ENCODE results near the gene HAAO.

HAAO gene

DNA sequence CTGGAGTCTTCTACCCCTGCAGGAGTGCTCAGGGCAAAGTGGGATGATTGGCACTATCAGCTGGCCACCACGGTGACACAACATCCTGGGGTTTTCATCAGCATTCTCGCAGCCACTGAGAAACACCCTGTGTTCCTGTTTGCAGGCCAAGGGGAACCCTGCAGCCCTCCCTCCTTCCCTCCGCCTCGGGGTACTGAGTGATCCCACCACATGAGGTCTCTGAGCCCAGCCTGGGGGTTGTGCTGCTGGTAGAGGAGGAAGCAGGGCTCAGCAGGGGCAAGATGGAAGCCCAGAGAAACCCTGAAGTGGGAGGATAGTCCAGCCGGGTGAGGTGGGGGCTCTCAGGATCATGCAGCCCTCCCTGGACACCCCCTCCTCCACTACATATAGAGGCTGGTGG is 28.3 kb downstream of the HAAO start, which contains the start of gene OXER1:
Gene OXER1 (minus strand): TSS at position 40 of the 400 bp plus-strand sequence. CDS start 73 bp downstream, outside the sequence.
- Histone ChIP-seq H3K9ac (ENCODE audit: low read length) (no peak within 1 kb of the TSS), H3K27ac (ENCODE audit: low read depth, low read length) (no peak within 1 kb of the TSS), H3K4ac (ENCODE audit: low read depth, low read length) (no peak within 1 kb of the TSS), H2BK120ac (ENCODE audit: low read depth, low read length) (no peak within 1 kb of the TSS), H2BK5ac (ENCODE audit: low read length) (no peak within 1 kb of the TSS), H3K4me2 (ENCODE audit: low read length) (no peak within 1 kb of the TSS), H4K5ac (ENCODE audit: low read length) (no peak within 1 kb of the TSS), H3K79me1 (ENCODE audit: low read length) (no peaks in the 10 kb centered on the region), H3K4me3 (ENCODE audit: low read length) (no peak within 1 kb of the TSS), H3K23ac (ENCODE audit: low read length) (no peak within 1 kb of the TSS), H2BK15ac (replicated peaks; ENCODE audit: low read depth) (no peak within 1 kb of the TSS), H3K36me3 (ENCODE audit: control insufficient read depth, insufficient read depth, low read length) (no peaks in the 10 kb centered on the region), H2AK5ac (ENCODE audit: low read length) (no peak within 1 kb of the TSS), H3K79me2 (ENCODE audit: control insufficient read depth, insufficient read depth, low read length) (no peaks in the 10 kb centered on the region), H3K4me1 (ENCODE audit: control insufficient read depth, low read depth, low read length) (no peaks in the 10 kb centered on the region), H3K27me3 (ENCODE audit: insufficient read depth, low read length, poor library complexity) (no peaks in the 10 kb centered on the region), H3K18ac (ENCODE audit: low read length) (no peak within 1 kb of the TSS), H3K56ac (ENCODE audit: low read length) (no peak within 1 kb of the TSS), H4K8ac (ENCODE audit: low read depth, low read length) (no peak within 1 kb of the TSS)
- WGBS (ENCODE audit: extremely low coverage, insufficient coverage, low lambda C conversion rate), result no CpG with 5 or more reads among the region's 5 CpGs
- no peak for DNase-seq

- WGBS (ENCODE audit: extremely low coverage, insufficient coverage, low lambda C conversion rate), result no CpG with 5 or more reads among the region's 45 CpGs
- no peak overlapping the region for H3K4ac ChIP-seq (ENCODE audit: low read depth, low read length)
Observed at GRCh38 chr2:42762823-42763804, 29.3 kb downstream of the HAAO start.

GRCh38 chr2:42762155-42762554 is 30.2 kb downstream of the HAAO start:
- H3K9ac ChIP-seq (ENCODE audit: low read length), result no peak overlapping the region
- no peak overlapping the region for H2BK5ac ChIP-seq (ENCODE audit: low read length)
- no peaks in the 10 kb centered on the region for H3K79me2 ChIP-seq (ENCODE audit: control insufficient read depth, insufficient read depth, low read length)
- no peak overlapping the region for H2AK5ac ChIP-seq (ENCODE audit: low read length)
- H3K4me3 ChIP-seq (ENCODE audit: low read length), result no peak overlapping the region
- H3K18ac ChIP-seq (ENCODE audit: low read length), result no peak overlapping the region
- H4K8ac ChIP-seq (ENCODE audit: low read depth, low read length), result no peak overlapping the region
- H3K79me1 ChIP-seq (ENCODE audit: low read length), result no peaks in the 10 kb centered on the region
- H2BK15ac ChIP-seq (replicated peaks; ENCODE audit: low read depth), result no peak overlapping the region
- no peaks in the 10 kb centered on the region for H3K36me3 ChIP-seq (ENCODE audit: control insufficient read depth, insufficient read depth, low read length)
- no CpG with 5 or more reads among the region's 5 CpGs for WGBS (ENCODE audit: extremely low coverage, insufficient coverage, low lambda C conversion rate)
- H3K27ac ChIP-seq (ENCODE audit: low read depth, low read length), result no peak overlapping the region
- no peak overlapping the region for H3K23ac ChIP-seq (ENCODE audit: low read length)
- H2BK120ac ChIP-seq (ENCODE audit: low read depth, low read length), result no peak overlapping the region
- no peak overlapping the region for H4K5ac ChIP-seq (ENCODE audit: low read length)
- no peak overlapping the region for H3K4ac ChIP-seq (ENCODE audit: low read depth, low read length)
- DNase-seq, result no peak
- H3K4me2 ChIP-seq (ENCODE audit: low read length), result no peak overlapping the region
- H3K27me3 ChIP-seq (ENCODE audit: insufficient read depth, low read length, poor library complexity), result no peaks in the 10 kb centered on the region
- H3K56ac ChIP-seq (ENCODE audit: low read length), result no peak overlapping the region
- H3K4me1 ChIP-seq (ENCODE audit: control insufficient read depth, low read depth, low read length), result no peaks in the 10 kb centered on the region

More at GRCh38 chr2:42762823-42763804, 29.3 kb downstream of the HAAO start:
- H4K5ac ChIP-seq (ENCODE audit: low read length), result no peak overlapping the region
- no peak overlapping the region for H3K23ac ChIP-seq (ENCODE audit: low read length)
- H3K27ac ChIP-seq (ENCODE audit: low read depth, low read length), result no peak overlapping the region
- H3K79me2 ChIP-seq (ENCODE audit: control insufficient read depth, insufficient read depth, low read length), result no peaks in the 10 kb centered on the region
- no peak overlapping the region for H3K9ac ChIP-seq (ENCODE audit: low read length)
- H3K79me1 ChIP-seq (ENCODE audit: low read length), result no peaks in the 10 kb centered on the region
- no peak for DNase-seq
- H3K4me3 ChIP-seq (ENCODE audit: low read length), result no peak overlapping the region
- H4K8ac ChIP-seq (ENCODE audit: low read depth, low read length), result no peak overlapping the region
- H3K4me1 ChIP-seq (ENCODE audit: control insufficient read depth, low read depth, low read length), result no peaks in the 10 kb centered on the region
- no peak overlapping the region for H2BK120ac ChIP-seq (ENCODE audit: low read depth, low read length)
- no peak overlapping the region for H2BK5ac ChIP-seq (ENCODE audit: low read length)
- H2BK15ac ChIP-seq (replicated peaks; ENCODE audit: low read depth), result no peak overlapping the region
- H2AK5ac ChIP-seq (ENCODE audit: low read length), result no peak overlapping the region
- H3K56ac ChIP-seq (ENCODE audit: low read length), result no peak overlapping the region
- H3K18ac ChIP-seq (ENCODE audit: low read length), result no peak overlapping the region
- H3K4me2 ChIP-seq (ENCODE audit: low read length), result no peak overlapping the region
- H3K36me3 ChIP-seq (ENCODE audit: control insufficient read depth, insufficient read depth, low read length), result no peaks in the 10 kb centered on the region
- no peaks in the 10 kb centered on the region for H3K27me3 ChIP-seq (ENCODE audit: insufficient read depth, low read length, poor library complexity)

- no peak overlapping the region for H3K27ac ChIP-seq (ENCODE audit: low read depth, low read length)
- no CpG with 5 or more reads among the region's 9 CpGs for WGBS (ENCODE audit: extremely low coverage, insufficient coverage, low lambda C conversion rate)
- no peak overlapping the region for H3K18ac ChIP-seq (ENCODE audit: low read length)
- no peaks in the 10 kb centered on the region for H3K79me2 ChIP-seq (ENCODE audit: control insufficient read depth, insufficient read depth, low read length)
- no peak overlapping the region for H3K23ac ChIP-seq (ENCODE audit: low read length)
- H2BK120ac ChIP-seq (ENCODE audit: low read depth, low read length), result no peak overlapping the region
- no peak overlapping the region for H4K5ac ChIP-seq (ENCODE audit: low read length)
- H3K9ac ChIP-seq (ENCODE audit: low read length), result no peak overlapping the region
- H3K36me3 ChIP-seq (ENCODE audit: control insufficient read depth, insufficient read depth, low read length), result no peaks in the 10 kb centered on the region
- H3K4me3 ChIP-seq (ENCODE audit: low read length), result no peak overlapping the region
- H2AK5ac ChIP-seq (ENCODE audit: low read length), result no peak overlapping the region
- no peak for DNase-seq
- H3K4me2 ChIP-seq (ENCODE audit: low read length), result no peak overlapping the region
- H3K27me3 ChIP-seq (ENCODE audit: insufficient read depth, low read length, poor library complexity), result no peaks in the 10 kb centered on the region
- H2BK5ac ChIP-seq (ENCODE audit: low read length), result no peak overlapping the region
- no peak overlapping the region for H3K4ac ChIP-seq (ENCODE audit: low read depth, low read length)
- H3K4me1 ChIP-seq (ENCODE audit: control insufficient read depth, low read depth, low read length), result no peaks in the 10 kb centered on the region
- H3K56ac ChIP-seq (ENCODE audit: low read length), result no peak overlapping the region
- H3K79me1 ChIP-seq (ENCODE audit: low read length), result no peaks in the 10 kb centered on the region
- H2BK15ac ChIP-seq (replicated peaks; ENCODE audit: low read depth), result no peak overlapping the region
- no peak overlapping the region for H4K8ac ChIP-seq (ENCODE audit: low read depth, low read length)
Observed at GRCh38 chr2:42761554-42761953, 30.8 kb downstream of the HAAO start.

GRCh38 chr2:42758751-42759150 is 33.6 kb downstream of the HAAO start:
- no peak overlapping the region for H2BK5ac ChIP-seq (ENCODE audit: low read length)
- H3K4me2 ChIP-seq (ENCODE audit: low read length), result no peak overlapping the region
- no CpG with 5 or more reads among the region's 1 CpG for WGBS (ENCODE audit: extremely low coverage, insufficient coverage, low lambda C conversion rate)
- H2AK5ac ChIP-seq (ENCODE audit: low read length), result no peak overlapping the region
- no peak overlapping the region for H3K4ac ChIP-seq (ENCODE audit: low read depth, low read length)
- no peak overlapping the region for H3K9ac ChIP-seq (ENCODE audit: low read length)
- no peak overlapping the region for H3K56ac ChIP-seq (ENCODE audit: low read length)
- no peak overlapping the region for H4K8ac ChIP-seq (ENCODE audit: low read depth, low read length)
- no peak overlapping the region for H3K18ac ChIP-seq (ENCODE audit: low read length)
- no peak overlapping the region for H3K27ac ChIP-seq (ENCODE audit: low read depth, low read length)
- H3K23ac ChIP-seq (ENCODE audit: low read length), result no peak overlapping the region
- H4K5ac ChIP-seq (ENCODE audit: low read length), result no peak overlapping the region
- no peak overlapping the region for H3K4me3 ChIP-seq (ENCODE audit: low read length)
- H3K27me3 ChIP-seq (ENCODE audit: insufficient read depth, low read length, poor library complexity), result no peaks in the 10 kb centered on the region
- H3K4me1 ChIP-seq (ENCODE audit: control insufficient read depth, low read depth, low read length), result no peaks in the 10 kb centered on the region
- no peak for DNase-seq
- H2BK120ac ChIP-seq (ENCODE audit: low read depth, low read length), result no peak overlapping the region
- H2BK15ac ChIP-seq (replicated peaks; ENCODE audit: low read depth), result no peak overlapping the region
- no peaks in the 10 kb centered on the region for H3K79me2 ChIP-seq (ENCODE audit: control insufficient read depth, insufficient read depth, low read length)
- H3K36me3 ChIP-seq (ENCODE audit: control insufficient read depth, insufficient read depth, low read length), result no peaks in the 10 kb centered on the region
- no peaks in the 10 kb centered on the region for H3K79me1 ChIP-seq (ENCODE audit: low read length)

Measured in mesendoderm (in vitro differentiated cells).